Muscle of arm (tissue), 12 donors: ENCODE data around the gene ESR1. TPM values are rescaled to one million over a fixed set of nuclear protein-coding genes. Genes with fewer than 3 reads are reported as not detected.
A peak's percentile ranks its signal among the peaks of the same experiment; 100 is the strongest.
"Not testable (repeated sequence)": the region's sequence is repeated elsewhere in the genome, so short reads cannot be mapped to it uniquely, and the experiment has no call there.

Experiments used
- DNase-seq: peaks from one replicate; pipeline ENCODE4 v3.0.0-alpha.2; 2013
- polyA plus RNA-seq, 12 donors: library from polyadenylated mRNA; unstranded; fragments of 120-200 nt; gene quantifications; one replicate each; pipeline ENCODE4 v1.2.1, GENCODE V29; 2013; ENCODE audit not compliant: insufficient read length in 12 of 12

Gene ESR1
- polyA plus RNA-seq, 12 donors, result 1.3 to 6.5 (median 2.9) TPM; not detected in 1

DNA sequence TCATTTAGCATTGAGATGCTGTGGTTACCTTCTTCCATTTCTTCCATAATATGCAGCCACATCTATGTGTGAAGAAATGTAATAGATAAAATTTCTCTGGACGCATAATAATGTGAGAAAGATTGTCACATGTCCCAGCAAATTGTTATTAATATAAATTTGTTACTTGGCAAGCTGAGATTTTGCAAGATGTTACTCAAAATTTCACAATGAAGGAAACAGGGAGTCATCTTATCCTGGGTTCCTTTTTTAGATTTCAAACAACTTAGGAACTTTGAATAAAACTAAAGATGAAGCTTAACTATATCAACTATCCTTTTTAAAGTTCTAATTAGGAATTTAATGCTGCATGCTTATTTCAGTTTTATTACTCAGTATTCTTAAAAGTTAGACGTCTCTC, 3.6 kb downstream of the ESR1 start:
- no peak for DNase-seq

DNA sequence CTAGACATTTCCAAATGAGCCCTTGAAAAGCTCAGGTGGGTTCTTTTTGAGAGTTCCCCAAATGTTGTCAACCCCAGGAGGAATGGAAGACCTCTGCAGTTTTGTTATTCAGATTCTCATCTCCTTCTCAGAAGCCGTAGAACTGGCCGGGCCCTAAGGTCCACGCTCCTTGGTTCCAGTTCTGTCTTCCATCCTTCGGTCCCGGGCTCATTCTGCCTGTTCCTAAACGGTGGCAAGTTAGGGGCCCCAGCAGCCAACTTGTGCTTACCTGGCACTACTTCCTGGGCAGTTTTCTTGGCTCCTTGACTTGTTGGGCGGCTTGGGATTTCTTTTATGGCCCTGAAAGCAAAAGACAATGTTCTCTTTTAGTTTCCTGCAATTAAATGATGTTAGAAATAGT, 6.4 kb downstream of the ESR1 start:
- no peak for DNase-seq

GRCh38 chr6:151814614-151815013, 7.1 kb downstream of the ESR1 start:
- no peak for DNase-seq

DNA sequence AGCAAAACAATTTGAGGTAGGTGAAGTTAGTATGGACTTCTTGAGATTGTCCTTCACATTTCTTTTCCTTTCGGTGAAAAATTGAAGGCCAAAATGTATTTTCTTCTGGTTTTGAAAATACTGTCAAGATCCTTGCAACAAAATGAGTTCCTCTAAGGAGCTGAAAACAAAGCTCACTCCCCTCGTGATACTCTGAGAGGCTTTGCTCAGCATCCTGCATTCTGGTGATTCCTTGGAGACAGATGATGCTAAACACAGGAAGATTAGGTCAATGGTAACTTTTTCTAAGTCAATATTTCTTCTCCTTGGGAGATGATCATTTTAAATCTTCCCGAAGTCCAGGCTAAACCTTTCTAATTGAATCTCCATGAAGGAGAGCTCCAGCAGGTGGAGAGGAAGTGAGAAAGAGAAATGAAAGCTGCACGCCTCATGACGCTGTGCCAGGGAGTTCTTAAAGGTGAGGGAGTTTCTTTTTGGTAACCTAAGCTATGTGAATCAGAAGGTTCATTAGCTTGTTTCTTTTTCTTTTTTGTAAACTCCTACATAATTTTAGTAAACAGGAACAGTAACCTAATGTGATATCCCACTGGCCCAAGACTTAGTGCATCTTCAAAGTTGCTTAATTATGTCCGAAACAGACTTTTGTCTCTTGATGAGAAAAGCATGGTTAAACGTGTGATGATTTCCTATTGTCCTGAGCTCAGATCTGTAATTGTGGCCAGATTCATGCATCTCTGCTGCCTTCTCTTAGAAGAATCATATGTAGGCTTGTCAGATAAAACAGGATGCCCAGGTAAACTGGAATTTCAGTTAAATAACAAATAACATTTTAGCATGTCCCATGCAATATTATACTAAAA, 15.0 kb downstream of the ESR1 start:
- no peak for DNase-seq

- DNase-seq, result no peak
Measured at GRCh38 chr6:151826517-151827142, 19.1 kb downstream of the ESR1 start.

DNA sequence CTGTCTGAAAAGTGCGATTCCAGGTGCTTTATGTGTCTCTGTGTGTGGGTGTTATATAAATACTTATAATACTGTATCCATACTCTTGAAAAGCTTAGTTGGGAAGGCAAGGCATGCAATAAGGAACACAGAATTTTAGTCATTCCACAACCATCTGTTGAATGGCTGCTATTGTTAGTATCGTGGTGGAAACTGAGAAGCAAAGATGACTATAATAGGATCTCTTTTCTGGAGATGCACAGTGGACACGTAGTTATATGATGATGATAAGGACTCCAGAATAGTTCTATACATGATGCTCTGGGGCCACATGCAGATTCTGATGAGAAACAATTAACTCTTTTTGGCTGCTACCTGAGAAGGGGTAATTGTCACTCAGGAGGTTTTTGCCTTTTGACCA, 25.2 kb downstream of the ESR1 start:
- no peak for DNase-seq

GRCh38 chr6:151835396-151835795, 27.9 kb downstream of the ESR1 start:
- DNase-seq, result no peak

DNA sequence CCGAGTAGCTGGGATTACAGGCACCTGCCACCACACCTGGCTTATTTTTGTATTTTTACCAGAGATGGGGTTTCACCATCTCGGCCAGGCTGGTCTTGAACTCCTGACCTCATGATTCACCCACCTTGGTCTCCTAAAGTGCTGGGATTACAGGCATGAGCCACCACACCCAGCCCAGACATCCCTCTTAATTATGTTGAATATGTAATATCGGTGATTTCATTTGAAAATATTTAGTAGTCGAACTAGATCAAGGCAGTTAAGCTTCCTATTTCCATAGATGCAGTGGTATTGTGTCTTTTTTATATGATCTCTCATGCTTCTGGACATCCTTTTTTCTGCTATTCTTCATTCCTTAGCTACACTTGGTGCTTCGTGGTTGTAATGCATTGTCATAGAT, 29.7 kb downstream of the ESR1 start:
- DNase-seq, result no peak

DNA sequence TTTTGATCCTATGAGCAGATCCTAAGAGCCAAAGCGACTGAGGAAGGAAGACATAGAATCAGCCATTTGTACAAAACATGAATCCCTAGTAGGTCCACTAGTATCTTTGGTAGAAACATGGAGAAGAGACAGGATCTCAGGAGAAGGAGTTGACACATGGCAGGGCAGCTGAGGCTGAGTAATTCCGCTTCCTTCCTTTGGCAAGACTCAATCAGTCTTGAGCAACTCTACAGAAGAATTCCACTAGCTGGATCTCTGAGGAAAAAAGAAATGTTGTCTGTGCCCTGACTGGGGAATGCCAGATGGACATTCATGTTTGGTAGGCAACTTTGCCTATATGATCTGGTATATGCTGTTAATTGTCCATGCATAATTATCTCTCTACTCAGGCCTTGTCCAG, 35.3 kb downstream of the ESR1 start:
- no peak for DNase-seq

GRCh38 chr6:151847064-151847463, 39.6 kb downstream of the ESR1 start:
- DNase-seq, result peak; percentile 19

DNA sequence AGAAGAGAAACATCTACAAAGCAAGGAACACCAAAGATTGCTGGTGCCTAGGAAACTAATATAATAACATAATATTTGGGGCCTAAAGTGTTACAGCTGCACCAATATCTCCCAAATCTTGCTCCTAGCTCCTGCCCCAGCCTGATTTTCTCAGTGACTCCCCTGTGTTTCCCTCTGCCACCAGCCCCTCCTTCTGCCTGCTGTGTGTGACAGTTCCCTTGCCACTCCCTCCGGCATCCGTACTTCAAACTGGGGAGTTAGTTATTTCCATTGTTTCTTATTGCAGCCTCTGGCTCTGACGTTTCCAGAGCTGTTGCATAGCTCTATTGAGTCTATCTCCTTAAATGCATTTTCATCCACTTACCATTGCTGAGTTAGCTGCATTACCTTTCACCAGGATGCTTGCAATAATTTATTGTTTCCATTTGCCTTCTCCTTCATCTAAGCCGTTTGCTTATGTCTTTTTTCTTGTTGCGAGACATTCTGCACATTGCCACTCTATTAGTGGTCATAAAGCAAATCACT, 43.1 kb downstream of the ESR1 start:
- DNase-seq, result no peak

GRCh38 chr6:151858294-151858693, 50.8 kb downstream of the ESR1 start:
- DNase-seq, result no peak

DNA sequence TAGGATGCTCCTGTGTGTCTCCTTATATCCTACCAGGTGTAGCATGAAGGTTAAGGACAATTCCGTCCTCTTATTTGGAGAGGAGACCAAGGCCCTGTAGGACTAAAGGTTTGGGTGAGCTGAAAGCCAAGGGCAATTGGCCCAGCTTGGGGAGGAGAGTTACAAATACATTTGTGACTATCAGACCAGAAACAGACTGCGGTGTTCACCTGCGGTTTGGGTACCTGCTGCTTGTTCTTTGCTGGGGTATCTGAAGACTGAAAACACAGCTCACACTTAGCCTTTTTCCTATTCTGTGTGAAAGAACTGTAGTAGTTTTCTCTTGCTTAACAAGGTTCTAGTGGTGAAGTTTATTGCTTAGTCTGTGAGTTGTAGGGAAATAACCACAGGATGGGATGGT, 55.0 kb downstream of the ESR1 start:
- no peak for DNase-seq

DNA sequence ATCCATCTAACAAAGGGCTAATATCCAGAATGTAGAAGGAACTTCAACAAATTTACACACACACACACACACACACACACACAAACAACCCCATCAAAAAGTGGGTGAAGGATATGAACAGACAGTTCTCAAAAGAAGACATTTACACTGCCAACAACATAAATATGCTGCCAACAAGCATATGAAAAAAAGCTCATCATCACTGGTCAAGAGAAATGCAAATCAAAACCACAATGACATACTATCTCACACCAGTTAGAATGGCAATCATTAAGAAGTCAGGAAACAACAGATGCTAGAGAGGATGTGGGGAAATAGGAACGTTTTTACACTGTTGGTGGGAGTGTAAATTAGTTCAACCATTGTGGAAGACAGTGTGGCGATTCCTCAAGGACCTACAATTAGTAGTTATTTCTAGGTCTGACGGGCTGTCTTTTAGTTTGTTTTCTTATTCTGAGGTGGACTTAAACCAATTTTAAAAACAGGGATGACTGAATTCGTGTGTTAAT, 59.9 kb downstream of the ESR1 start:
- not testable (repeated sequence) for DNase-seq

GRCh38 chr6:151869345-151869744, 61.9 kb downstream of the ESR1 start:
- DNase-seq, result peak; percentile 2

GRCh38 chr6:151869787-151870186, 62.3 kb downstream of the ESR1 start:
- DNase-seq, result peak; percentile 2

DNA sequence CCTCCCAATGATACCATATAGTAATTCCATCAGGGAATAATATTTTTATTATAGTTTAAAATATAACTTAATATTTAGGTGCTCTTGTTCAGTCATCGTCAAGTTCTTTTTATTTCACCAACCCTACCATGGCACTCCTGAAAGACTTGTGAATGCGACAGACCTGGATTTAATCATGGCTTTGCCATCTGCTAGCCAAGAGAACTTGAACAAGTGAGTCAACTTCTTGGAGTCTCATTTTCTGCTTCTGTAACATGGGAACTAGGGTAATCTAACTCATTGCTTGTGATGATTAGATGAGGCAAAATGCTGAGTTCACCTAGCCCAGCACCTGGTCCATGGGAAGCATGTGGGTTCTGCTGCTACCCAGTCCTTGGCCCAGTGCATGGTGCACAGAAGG, 62.9 kb downstream of the ESR1 start:
- no peak for DNase-seq

DNA sequence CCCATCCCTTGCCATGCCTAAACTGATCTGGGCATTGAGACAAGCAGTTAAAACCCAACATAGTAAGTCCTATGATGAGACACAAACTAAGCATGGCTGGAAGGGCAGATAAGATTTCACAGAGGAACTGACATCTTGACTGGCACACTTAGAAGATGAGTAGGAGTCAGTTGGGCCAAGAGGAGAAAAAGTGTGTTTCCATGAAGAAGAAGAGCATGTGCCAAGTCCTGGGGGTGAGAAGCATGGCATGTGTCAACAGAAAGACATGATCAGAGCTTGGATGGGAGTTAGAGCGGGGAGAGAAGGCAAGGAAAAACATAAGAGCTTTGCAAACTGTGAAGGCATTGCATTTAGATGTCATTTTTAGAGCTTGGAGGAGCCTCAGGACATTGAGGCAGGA, 68.0 kb downstream of the ESR1 start:
- no peak for DNase-seq

DNA sequence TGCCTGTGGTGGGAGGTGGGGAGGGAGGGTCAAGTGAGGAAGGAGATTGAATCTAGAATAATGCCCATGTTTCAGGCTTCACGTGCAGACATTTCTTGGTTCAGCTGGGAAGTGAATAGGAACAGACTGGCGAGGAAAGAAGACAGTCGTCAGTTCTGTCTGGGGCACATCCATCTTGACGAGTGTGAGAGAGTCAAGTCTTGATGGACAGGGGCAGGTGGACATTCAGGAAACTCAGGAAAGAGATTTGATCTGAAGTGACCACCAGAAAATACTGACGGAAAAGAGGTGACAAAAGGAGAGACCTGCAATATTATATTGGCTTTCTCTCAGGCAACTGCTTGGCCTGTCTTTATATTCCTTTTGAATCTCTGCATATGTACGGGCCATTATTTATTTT, 68.6 kb downstream of the ESR1 start:
- DNase-seq, result peak; percentile 1

GRCh38 chr6:151877458-151877857, 70.0 kb downstream of the ESR1 start:
- DNase-seq, result no peak

- no peak for DNase-seq
Measured at GRCh38 chr6:151881231-151881630, 73.7 kb downstream of the ESR1 start.

- no peak for DNase-seq
Measured at GRCh38 chr6:151882206-151882605, 74.7 kb downstream of the ESR1 start.

GRCh38 chr6:151885234-151885633, 77.8 kb downstream of the ESR1 start:
- no peak for DNase-seq
